ENCODE measurements around the gene RIMKLB.

- TF ChIP-seq CTCF (IDR thresholded peaks at IDR 0.05) (no peak), POLR2A (IDR thresholded peaks at IDR 0.05) (no peak), POLR2AphosphoS5 (IDR thresholded peaks at IDR 0.05) (no peak)
Measured at GRCh38 chr12:8813572-8814357, 116.0 kb downstream of the RIMKLB start.
